ENCODE results near the gene SFI1. TPM values are rescaled to one million over a fixed set of nuclear protein-coding genes. Genes with fewer than 3 reads are reported as not detected.

SFI1 gene
- total and polyA plus RNA-seq, 2 of the 4 experiments (the other 2 are of a cell fraction), result 9.9 to 12.0 TPM

GRCh38 chr22:31611061-31611760, 114.9 kb downstream of the SFI1 start:
- H4K8ac ChIP-seq (ENCODE audit: low read depth in 2 of 2, low read length in 2 of 2), result 0 out of 4 replicates have a peak overlapping the region, but pooled peaks of 1 of the 2 experiments have one; percentile 8
- intact Hi-C loops (cut with micrococcal nuclease) (no loop called here), in situ Hi-C loops (cut with MboI; ENCODE audit: low sequenced_read_pairs) (no loop called here), dilution Hi-C loops (cut with HindIII; ENCODE audit: low sequenced_read_pairs, unreplicated experiment) (no loop called here)
- BruUV-seq (replicated peaks), result no TSS peak
- no peak overlapping the region for H4K91ac ChIP-seq (ENCODE audit: insufficient read depth, low read depth, low read length)
- ChIA-PET CTCF (no interaction called here), POLR2A (ENCODE audit: unreplicated experiment) (no interaction called here)
- TF ChIP-seq MAFK (IDR thresholded peaks at IDR 0.05; ENCODE audit: low read depth, low read length), result no peak
- TF ChIP-seq CHD1 (IDR thresholded peaks at IDR 0.05; ENCODE audit: low read depth, low read length), result no peak
- TF ChIP-seq ELK1 (IDR thresholded peaks at IDR 0.05; ENCODE audit: borderline replicate concordance, low read depth, low read length), result no peak
- TF ChIP-seq RFX5 (IDR thresholded peaks at IDR 0.05; ENCODE audit: low read depth, low read length), result no peak
- no peak for TF ChIP-seq POLR2A (IDR thresholded peaks at IDR 0.05; ENCODE audit: low read depth, low read length)
- TF ChIP-seq RCOR1 (IDR thresholded peaks at IDR 0.05; ENCODE audit: insufficient replicate concordance, low read length), result no peak
- H3K9me3 ChIP-seq (ENCODE audit: control insufficient read depth, insufficient read depth, low read length), result no peaks in the 10 kb centered on the region
- no peaks in the 10 kb centered on the region for H3K79me1 ChIP-seq (ENCODE audit: low read depth in 1 of 2, low read length in 2 of 2)
- no peak overlapping the region for H2AK9ac ChIP-seq (replicated peaks; ENCODE audit: low read depth, low read length, poor library complexity)
- no peak overlapping the region; the same call in 2 of the 3 replicates for H2BK15ac ChIP-seq (ENCODE audit: low read depth, low read length)
- H3K56ac ChIP-seq (ENCODE audit: extremely low read depth, insufficient read depth, low read length), result no peak overlapping the region
- H3K23ac ChIP-seq (ENCODE audit: low read depth, low read length), result no peak overlapping the region
- no peak overlapping the region for H2BK5ac ChIP-seq (ENCODE audit: low read depth, low read length, poor library complexity, severe bottlenecking)
- DNase-seq, result peak; percentile 50
- no peak overlapping the region for H3K4me3 ChIP-seq (ENCODE audit: insufficient read depth, low read depth, low read length)
- no peaks in the 10 kb centered on the region for H4K20me1 ChIP-seq (ENCODE audit: insufficient read depth, low read length)
- H3K4ac ChIP-seq (ENCODE audit: low read depth, low read length), result 0 out of 2 replicates have a peak overlapping the region, but pooled peaks have one; percentile 22
- no peak overlapping the region for H3K18ac ChIP-seq (ENCODE audit: low read depth, low read length)
- H3K9ac ChIP-seq (ENCODE audit: low read depth, low read length), result no peak overlapping the region
- no peak overlapping the region for H2AFZ ChIP-seq (replicated peaks; ENCODE audit: low read length, poor library complexity)
- 22% methylated on average over 4 of the region's 16 CpGs; no CpG with 5 or more reads in 1 of the 2 experiments for WGBS, 2 experiments (ENCODE audit: extremely low coverage in 2 of 2, insufficient read length in 1 of 2)
- H3K4me1 ChIP-seq (ENCODE audit: control insufficient read depth, insufficient read depth, low read length), result peaks cover 9% of the 10 kb centered on the region
- no peaks in the 10 kb centered on the region for H3K27me3 ChIP-seq (ENCODE audit: control insufficient read depth, insufficient read depth, low read length)
- 0 out of 2 replicates have a peak overlapping the region, but pooled peaks have one; percentile 5 for H3K14ac ChIP-seq (replicated peaks; ENCODE audit: low read depth, low read length)
- H3K36me3 ChIP-seq (ENCODE audit: control insufficient read depth, insufficient read depth, low read length), result peaks cover 3% of the 10 kb centered on the region; the same call in 1 of the 2 replicates
- H4K5ac ChIP-seq (ENCODE audit: low read depth, low read length), result no peak overlapping the region
- peaks cover 2% of the 10 kb centered on the region for H3K9me1 ChIP-seq (ENCODE audit: insufficient read depth, low read length)
- H2BK20ac ChIP-seq (ENCODE audit: low read depth, low read length), result no peak overlapping the region
- H3K27ac ChIP-seq (ENCODE audit: insufficient read depth, low read length), result no peak overlapping the region
- no peak overlapping the region for H2AK5ac ChIP-seq (ENCODE audit: low read depth, low read length)
- H3K4me2 ChIP-seq (ENCODE audit: low read depth, low read length), result no peak overlapping the region
- peak; percentile 81 for ATAC-seq (ENCODE audit: low read depth)
- peak overlapping the region; percentile 13; the same call in 1 of the 2 replicates for H2BK120ac ChIP-seq (ENCODE audit: low read depth, low read length)

Measured in IMR-90 (cell line).